Stomach (tissue), 4 donors: Measurements from ENCODE around the gene RNF123.

Experiments
- EP300 ChIP-seq: sonication (generic); formaldehyde crosslinking; IDR thresholded peaks from one replicate; pipeline ENCODE4 v1.6.1; 2017; ENCODE audit warnings: antibody characterized with exemption
- POLR2AphosphoS5 ChIP-seq, 3 donors: sonication (generic); formaldehyde crosslinking; IDR thresholded peaks; one replicate each; pipeline ENCODE4 v1.6.1; 2016; ENCODE audit warnings: antibody characterized with exemption in 3 of 3
- TF ChIP-seq, protein P1 (sequence below), 7 experiments: fragments of 450-650 bp in 4 of 7; fragments of 200-600 bp in 3 of 7; sonication (generic) in 3 of 7; IDR thresholded peaks; one replicate each; pipeline ENCODE4 v1.5.1; 2016 to 2019; ENCODE audit warnings: antibody characterized with exemption in 7 of 7, control low read depth in 2 of 7, mild to moderate bottlenecking in 1 of 7

- TF ChIP-seq EP300: no peak
- no peak for TF ChIP-seq POLR2AphosphoS5 (IDR thresholded peaks at IDR 0.05)
- TF ChIP-seq, protein P1, sequence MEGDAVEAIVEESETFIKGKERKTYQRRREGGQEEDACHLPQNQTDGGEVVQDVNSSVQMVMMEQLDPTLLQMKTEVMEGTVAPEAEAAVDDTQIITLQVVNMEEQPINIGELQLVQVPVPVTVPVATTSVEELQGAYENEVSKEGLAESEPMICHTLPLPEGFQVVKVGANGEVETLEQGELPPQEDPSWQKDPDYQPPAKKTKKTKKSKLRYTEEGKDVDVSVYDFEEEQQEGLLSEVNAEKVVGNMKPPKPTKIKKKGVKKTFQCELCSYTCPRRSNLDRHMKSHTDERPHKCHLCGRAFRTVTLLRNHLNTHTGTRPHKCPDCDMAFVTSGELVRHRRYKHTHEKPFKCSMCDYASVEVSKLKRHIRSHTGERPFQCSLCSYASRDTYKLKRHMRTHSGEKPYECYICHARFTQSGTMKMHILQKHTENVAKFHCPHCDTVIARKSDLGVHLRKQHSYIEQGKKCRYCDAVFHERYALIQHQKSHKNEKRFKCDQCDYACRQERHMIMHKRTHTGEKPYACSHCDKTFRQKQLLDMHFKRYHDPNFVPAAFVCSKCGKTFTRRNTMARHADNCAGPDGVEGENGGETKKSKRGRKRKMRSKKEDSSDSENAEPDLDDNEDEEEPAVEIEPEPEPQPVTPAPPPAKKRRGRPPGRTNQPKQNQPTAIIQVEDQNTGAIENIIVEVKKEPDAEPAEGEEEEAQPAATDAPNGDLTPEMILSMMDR (IDR thresholded peaks at IDR 0.05): no peak
These were observed 26.5 kb upstream of the RNF123 start for GRCh38 chr3:49662720-49663413.
